Measurements from ENCODE around the gene CERS6.

Gene CERS6

DNA sequence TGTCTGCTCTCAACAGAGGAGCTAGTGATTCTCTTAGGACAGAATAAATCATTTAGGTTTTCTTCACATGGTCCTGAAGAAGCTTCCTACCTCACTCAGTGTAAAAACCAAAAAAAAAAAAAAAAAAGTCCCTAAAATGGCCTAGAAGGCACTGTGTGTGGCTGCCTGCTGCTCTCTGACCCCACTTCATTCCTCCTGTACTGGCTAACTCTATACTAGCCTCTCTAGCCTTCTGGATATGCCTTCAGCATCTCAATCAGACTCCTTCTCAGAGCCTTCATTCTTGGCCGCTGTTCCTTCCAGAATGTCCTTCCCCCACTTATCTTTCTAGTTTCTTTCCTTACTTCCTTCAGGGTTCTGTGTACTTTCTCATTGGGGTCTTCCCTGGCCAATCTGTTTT, 82.1 kb downstream of the CERS6 start:
- no peak for DNase-seq

DNA sequence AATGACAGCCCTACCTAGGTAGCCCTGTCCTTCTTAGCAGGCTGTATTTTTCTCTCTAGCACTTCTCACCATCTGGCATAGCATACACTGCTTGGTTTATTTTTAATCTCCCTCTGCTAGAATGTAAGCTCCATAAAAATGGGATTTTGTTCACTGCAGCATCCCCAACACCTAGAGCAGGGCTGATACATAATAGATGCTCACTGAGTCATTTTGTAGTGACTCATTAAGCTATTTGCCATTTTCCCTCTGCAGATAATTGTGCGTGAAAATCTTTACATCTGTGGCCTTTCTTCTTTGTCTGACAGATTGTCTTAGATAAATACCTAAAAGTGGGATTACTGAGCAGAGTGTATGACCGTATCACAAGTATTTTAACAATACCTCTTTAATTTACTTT, 82.5 kb downstream of the CERS6 start:
- peak; percentile 29 for DNase-seq

- DNase-seq, result no peak
Observed at GRCh38 chr2:168539945-168540344, 83.9 kb downstream of the CERS6 start.

DNA sequence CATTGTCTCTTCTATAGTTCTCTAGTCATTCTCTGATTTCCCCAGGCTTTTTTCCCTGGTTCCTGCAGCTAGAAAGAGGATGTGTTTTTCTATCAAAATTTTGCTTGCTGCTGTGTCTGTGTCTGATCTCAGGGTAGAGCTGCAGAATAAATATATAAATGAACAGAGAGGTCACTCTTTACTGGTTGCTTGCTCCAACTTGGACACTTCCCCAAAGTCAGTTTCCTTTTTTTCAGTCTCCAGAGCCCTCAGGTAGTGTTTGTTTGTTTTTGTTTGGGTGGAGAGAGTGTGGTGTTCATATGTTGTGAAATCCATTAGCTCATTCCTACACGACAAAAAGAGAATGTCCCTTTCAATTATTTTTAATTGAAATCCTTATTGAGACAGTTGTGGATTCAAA, 85.8 kb downstream of the CERS6 start:
- DNase-seq, result no peak

DNA sequence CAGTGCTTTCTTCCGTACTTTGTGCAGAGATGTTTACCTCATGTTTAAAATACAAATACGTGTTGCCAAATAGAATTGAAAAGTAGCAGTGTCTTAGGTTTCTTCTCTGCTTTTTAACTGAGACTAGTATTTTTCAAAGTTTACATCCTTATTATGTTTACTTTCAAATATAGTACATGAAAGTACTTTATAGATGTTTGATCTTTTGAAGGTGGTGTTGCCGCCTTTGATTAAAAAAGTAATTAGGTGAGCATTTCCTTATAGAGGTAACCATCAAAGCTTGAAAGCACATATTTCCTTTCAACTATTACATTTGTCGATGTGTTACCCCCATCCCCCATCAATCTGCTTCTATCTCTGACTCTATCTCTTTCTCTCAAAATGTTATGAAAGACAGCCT, 87.0 kb downstream of the CERS6 start:
- DNase-seq, result no peak

GRCh38 chr2:168543935-168544334, 87.9 kb downstream of the CERS6 start:
- DNase-seq, result no peak

GRCh38 chr2:168545439-168546082, 89.5 kb downstream of the CERS6 start:
- no peak for DNase-seq

GRCh38 chr2:168550670-168551069, 94.6 kb downstream of the CERS6 start:
- no peak for DNase-seq

DNA sequence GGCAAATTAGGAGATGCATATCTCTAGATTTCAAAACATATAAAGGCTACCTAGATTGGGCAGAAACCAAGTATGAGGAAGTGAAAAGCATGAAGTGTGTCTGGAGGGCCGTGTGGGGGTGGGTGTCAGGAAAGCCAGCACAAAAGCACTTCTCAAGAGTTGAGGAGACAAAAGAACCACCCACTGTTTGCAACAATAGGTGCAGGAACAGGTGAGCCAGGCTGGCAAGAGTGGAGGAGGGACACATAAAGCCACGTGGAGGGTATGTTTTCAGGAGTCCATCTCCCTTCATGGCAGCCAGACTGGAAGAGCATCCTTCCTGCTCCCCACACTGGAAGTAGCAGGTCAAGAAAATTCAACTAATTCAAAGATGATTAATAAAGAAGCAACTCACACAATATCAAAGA, 96.4 kb downstream of the CERS6 start:
- no peak for DNase-seq

DNA sequence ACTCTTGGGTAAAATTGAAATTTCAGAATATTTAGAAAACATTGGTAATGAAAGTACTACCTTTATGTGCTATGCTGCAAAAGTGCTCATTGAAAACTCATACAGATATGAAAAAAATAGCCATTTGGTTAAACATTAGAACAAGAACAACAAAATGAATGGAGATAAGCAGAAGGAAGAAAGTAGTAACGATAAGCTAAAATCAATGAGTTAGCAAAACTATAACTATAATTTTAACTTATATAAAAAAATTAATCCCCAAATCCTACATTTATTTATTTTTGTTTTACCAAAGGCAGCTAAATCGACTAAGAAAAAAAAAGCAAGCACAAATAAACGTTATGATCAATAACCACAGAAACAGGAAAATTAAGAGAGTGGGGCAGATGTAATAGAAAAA, 99.2 kb downstream of the CERS6 start:
- DNase-seq, result no peak

- no peak for DNase-seq
Observed at GRCh38 chr2:168559187-168559586, 103.1 kb downstream of the CERS6 start.

DNA sequence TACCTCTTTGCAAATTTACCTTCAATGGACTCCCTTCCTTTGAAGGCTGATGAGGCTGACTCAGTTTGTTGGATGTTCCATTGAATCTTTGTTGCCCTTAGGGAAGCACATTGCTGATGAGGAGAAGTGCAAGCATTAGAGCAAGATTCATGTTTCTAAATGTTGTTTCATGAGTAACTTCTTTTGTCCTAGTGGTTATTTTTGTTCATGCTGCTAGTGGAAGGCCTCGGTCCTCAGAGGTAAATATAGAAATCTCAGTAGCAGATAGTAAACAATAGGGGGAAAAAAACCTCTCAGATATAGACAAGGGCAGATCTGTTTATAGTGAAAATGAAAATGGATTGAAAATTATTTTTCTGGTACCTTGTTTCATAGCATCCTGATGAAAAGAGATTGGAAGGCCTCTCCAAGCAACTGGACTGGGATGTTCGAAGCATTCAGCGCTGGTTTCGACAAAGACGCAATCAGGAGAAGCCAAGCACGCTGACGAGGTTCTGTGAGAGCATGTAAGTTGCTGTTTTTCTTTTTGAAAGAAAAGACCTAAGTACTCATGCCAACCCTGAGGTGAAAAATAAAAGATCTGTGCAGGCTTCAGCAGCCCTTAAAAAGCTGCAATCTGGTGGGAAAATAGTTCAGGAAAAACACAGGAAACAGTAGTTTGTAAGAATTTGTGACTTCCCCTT, 104.9 kb downstream of the CERS6 start:
- no peak for DNase-seq

DNA sequence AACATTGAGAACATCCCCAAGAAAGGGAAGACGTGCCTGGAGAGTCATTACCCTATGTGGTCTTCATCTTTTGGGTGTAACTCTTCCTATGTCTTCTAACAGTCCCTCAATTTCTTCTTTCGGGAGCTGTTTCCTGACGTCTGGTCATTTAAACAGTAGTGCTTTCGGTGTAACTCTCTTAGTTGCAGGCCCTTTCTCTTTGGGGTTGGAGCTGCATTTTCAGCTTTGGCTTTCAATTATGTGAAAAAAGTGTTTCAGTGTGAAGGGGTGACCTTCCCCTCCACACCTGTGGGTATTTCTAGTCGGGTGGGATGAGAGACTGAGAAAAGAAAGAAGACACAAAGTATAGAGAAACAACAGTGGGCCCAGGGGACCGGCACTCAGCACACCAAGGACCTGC, 105.9 kb downstream of the CERS6 start:
- no peak for DNase-seq

GRCh38 chr2:168562971-168563370, 106.9 kb downstream of the CERS6 start:
- no peak for DNase-seq

GRCh38 chr2:168564641-168565040, 108.6 kb downstream of the CERS6 start:
- no peak for DNase-seq

DNA sequence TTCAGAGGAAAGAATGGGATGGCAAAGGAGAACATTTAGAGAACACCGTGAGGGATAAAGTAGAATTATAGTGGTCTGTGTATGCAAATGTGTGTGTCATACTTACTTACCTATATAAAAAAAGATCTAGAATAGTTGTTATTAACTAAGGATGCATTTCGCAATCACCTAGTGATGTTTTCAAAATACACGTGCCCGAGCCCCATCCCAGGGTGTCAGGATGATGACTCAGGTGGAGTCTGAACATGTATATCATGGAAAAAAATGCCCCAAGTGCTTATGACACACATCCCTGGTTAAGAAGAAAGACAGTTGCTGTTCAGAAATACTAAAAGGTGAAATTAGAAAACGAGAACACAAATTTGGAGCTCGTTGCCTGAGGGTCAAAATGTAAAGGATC, 109.0 kb downstream of the CERS6 start:
- no peak for DNase-seq

- no peak for DNase-seq
Observed at GRCh38 chr2:168565512-168565911, 109.4 kb downstream of the CERS6 start.

- DNase-seq, result no peak
Observed at GRCh38 chr2:168566974-168567665, 111.0 kb downstream of the CERS6 start.

GRCh38 chr2:168567836-168568235, 111.8 kb downstream of the CERS6 start:
- peak; percentile 48 for DNase-seq

- no peak for DNase-seq
Observed at GRCh38 chr2:168568476-168569267, 112.6 kb downstream of the CERS6 start.

- DNase-seq, result no peak
Observed at GRCh38 chr2:168571061-168571460, 115.0 kb downstream of the CERS6 start.

DNA sequence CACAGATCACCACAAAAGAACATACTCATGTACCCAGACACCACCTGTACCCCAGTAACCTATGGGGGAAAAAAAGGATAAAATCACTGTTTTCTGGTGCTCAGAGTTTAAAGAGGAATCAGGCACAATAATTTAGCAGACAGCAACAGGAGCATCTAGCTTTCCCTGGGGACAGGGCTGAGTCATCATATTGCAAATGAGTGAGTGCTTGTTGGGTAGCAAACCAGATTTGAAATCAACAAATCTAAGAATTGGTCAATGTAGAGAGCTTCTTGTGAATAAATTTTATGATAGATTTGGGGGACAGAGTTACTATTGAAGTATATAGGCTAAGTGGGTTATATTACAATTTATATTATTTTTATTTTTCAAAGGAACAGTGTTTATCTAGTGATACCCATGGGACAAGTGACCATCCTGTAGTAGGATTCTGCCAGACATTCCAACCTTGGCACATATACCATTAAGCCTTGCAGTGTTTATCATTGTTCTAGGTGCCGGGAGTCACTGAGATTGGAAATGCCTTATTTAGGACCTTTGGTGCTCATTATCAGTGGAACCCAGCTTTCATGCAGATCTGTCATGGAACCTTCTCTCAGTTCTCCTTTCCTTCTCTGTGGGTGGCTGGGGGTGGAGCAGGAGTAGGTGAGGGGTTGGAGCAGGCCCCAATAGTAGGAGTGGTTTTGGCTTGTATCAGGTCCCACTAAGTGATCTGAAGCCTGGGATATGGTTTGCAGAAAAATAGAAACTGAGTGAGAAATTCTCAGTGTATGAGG, 117.2 kb downstream of the CERS6 start:
- no peak for DNase-seq

Data from DMS 273 treated with DMSO at 0.1 percent for 48 hours (cell line).